HepG2 (cell line): Measurements from ENCODE around the gene DAZAP1. TPM values are rescaled to one million over a fixed set of nuclear protein-coding genes. Genes with fewer than 3 reads are reported as not detected.
A peak's percentile ranks its signal among the peaks of the same experiment; 100 is the strongest.

Experiments used
- HDAC6 ChIP-seq: fragments of 200-600 bp; sonication (generic); IDR thresholded peaks from 2 replicates; pipeline ENCODE4 v1.7.0; 2017; ENCODE audit warnings: mild to moderate bottlenecking, antibody characterized with exemption, low read length, low read depth
- HOXD1 ChIP-seq: sonication (generic); formaldehyde crosslinking; IDR thresholded peaks from 2 replicates; pipeline ENCODE4 v1.5.0; 2020; ENCODE audit warnings: missing genetic modification reagents
- IRF2 ChIP-seq: IDR thresholded peaks from 2 replicates; pipeline ENCODE4 v1.6.1; 2018; ENCODE audit warnings: missing genetic modification reagents, missing compliant biosample characterization
- MLLT10 ChIP-seq: sonication (generic); formaldehyde crosslinking; IDR thresholded peaks from 2 replicates; pipeline ENCODE4 v1.4.0; 2020; ENCODE audit warnings: missing genetic modification reagents
- TAF1 ChIP-seq: sonication (generic); formaldehyde crosslinking; IDR thresholded peaks from 2 replicates; pipeline ENCODE4 v1.4.0; 2020; ENCODE audit warnings: missing genetic modification reagents
- ZKSCAN5 ChIP-seq: sonication (generic); formaldehyde crosslinking; IDR thresholded peaks from 2 replicates; pipeline ENCODE4 v1.5.1; 2020; ENCODE audit warnings: mild to moderate bottlenecking, missing genetic modification reagents
- ZNF33B ChIP-seq: sonication (generic); formaldehyde crosslinking; IDR thresholded peaks from 2 replicates; pipeline ENCODE4 v1.5.1; 2020; ENCODE audit warnings: mild to moderate bottlenecking, missing genetic modification reagents
- ZNF598 ChIP-seq: sonication (generic); formaldehyde crosslinking; IDR thresholded peaks from 2 replicates; pipeline ENCODE4 v1.5.1; 2020; ENCODE audit warnings: mild to moderate bottlenecking, missing genetic modification reagents, borderline replicate concordance
- ZNF83 ChIP-seq: sonication (generic); formaldehyde crosslinking; IDR thresholded peaks from 2 replicates; pipeline ENCODE4 v1.4.0; 2020; ENCODE audit warnings: missing genetic modification reagents, mild to moderate bottlenecking, borderline replicate concordance
- polyA plus RNA-seq, 8 experiments: library from polyadenylated mRNA; depleted of rRNA in 3 of 8; stranded (reverse) in 7 of 8; unstranded in 1 of 8; fragments of >200 nt; fragmentation: Illumina TruSeq in 4 of 8; extraction: Trizol in 4 of 8; gene quantifications; 2 replicates each; pipeline versions ENCODE4 v1.2.1 to v1.2.3, GENCODE V29; 2011 to 2016; ENCODE audit warnings: low read depth in 4 of 8, missing spikeins in 1 of 8, mixed read lengths in 1 of 8; ENCODE audit not compliant: insufficient read depth in 1 of 8
- total RNA-seq, 5 experiments: library from RNA; depleted of rRNA; stranded (reverse); fragments of >200 nt; fragmentation: Illumina TruSeq; extraction: Trizol; gene quantifications; 2 replicates each; pipeline ENCODE4 v1.2.3, GENCODE V29; 2016; ENCODE audit warnings: low read depth in 1 of 5
- TF ChIP-seq, protein P1 (sequence below): sonication (generic); formaldehyde crosslinking; IDR thresholded peaks from 2 replicates; pipeline ENCODE4 v1.4.0; 2020; ENCODE audit warnings: mild to moderate bottlenecking, missing genetic modification reagents
- TF ChIP-seq, protein P2 (sequence below): IDR thresholded peaks from 2 replicates; pipeline ENCODE4 v1.6.1; 2016; ENCODE audit warnings: mild to moderate bottlenecking, missing biosample characterization, missing genetic modification reagents
- TF ChIP-seq, protein P3 (sequence below): sonication (generic); formaldehyde crosslinking; IDR thresholded peaks from 2 replicates; pipeline ENCODE4 v1.8.0; 2022; ENCODE audit warnings: low read depth, missing genetic modification reagents
- TF ChIP-seq, protein P4 (sequence below): sonication (generic); formaldehyde crosslinking; IDR thresholded peaks from 2 replicates; pipeline ENCODE4 v1.9.0; 2021; ENCODE audit warnings: missing genetic modification reagents, borderline replicate concordance

DAZAP1 gene
- total and polyA plus RNA-seq, 2 of the 13 experiments (the other 11 are each of a cell fraction or from before 2014, with no cell fraction given): 63.3 to 79.2 TPM

DNA sequence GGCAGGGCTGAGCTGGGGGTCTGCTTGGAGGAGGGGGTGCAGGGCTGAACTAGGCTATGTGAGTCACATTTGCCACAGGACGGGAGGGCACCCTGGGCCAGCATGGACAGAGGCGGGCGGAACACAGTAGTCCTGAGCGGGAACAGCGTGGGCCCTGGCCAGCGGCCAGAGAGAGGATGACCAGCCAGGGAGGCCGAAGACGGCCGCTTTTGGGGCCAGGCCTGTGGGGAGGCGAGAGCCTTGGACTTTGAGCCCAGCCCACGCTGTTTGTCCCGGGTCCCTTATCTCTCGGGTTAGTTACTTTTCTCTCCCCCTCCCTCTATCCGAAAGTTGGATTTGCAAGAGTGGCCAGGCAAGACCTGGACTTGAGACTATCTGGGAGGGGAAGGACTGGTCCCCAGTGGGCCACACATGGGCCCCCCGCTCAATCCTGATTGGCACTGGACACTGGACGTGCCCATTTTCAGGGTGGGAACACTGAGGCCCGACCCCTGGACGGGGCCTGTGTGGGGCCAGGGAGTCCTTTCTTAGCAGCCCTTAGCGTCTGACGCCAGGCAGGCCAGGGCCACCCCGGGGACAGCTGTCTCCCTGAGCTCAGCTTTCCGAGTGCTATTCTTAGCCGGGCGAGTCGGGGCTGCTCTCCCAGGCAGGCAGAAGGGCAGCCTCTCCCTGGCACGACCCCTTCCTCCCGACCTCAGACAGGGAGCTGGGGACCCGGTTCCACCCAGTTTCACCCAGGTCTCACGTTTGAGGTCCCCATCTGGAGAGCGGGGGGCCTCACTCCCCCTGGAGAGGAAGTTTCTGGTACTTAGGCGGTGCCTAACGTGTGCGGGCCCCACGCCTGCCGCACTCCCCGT, 6.9 kb upstream of the DAZAP1 start (continued):
- TF ChIP-seq, protein P1, sequence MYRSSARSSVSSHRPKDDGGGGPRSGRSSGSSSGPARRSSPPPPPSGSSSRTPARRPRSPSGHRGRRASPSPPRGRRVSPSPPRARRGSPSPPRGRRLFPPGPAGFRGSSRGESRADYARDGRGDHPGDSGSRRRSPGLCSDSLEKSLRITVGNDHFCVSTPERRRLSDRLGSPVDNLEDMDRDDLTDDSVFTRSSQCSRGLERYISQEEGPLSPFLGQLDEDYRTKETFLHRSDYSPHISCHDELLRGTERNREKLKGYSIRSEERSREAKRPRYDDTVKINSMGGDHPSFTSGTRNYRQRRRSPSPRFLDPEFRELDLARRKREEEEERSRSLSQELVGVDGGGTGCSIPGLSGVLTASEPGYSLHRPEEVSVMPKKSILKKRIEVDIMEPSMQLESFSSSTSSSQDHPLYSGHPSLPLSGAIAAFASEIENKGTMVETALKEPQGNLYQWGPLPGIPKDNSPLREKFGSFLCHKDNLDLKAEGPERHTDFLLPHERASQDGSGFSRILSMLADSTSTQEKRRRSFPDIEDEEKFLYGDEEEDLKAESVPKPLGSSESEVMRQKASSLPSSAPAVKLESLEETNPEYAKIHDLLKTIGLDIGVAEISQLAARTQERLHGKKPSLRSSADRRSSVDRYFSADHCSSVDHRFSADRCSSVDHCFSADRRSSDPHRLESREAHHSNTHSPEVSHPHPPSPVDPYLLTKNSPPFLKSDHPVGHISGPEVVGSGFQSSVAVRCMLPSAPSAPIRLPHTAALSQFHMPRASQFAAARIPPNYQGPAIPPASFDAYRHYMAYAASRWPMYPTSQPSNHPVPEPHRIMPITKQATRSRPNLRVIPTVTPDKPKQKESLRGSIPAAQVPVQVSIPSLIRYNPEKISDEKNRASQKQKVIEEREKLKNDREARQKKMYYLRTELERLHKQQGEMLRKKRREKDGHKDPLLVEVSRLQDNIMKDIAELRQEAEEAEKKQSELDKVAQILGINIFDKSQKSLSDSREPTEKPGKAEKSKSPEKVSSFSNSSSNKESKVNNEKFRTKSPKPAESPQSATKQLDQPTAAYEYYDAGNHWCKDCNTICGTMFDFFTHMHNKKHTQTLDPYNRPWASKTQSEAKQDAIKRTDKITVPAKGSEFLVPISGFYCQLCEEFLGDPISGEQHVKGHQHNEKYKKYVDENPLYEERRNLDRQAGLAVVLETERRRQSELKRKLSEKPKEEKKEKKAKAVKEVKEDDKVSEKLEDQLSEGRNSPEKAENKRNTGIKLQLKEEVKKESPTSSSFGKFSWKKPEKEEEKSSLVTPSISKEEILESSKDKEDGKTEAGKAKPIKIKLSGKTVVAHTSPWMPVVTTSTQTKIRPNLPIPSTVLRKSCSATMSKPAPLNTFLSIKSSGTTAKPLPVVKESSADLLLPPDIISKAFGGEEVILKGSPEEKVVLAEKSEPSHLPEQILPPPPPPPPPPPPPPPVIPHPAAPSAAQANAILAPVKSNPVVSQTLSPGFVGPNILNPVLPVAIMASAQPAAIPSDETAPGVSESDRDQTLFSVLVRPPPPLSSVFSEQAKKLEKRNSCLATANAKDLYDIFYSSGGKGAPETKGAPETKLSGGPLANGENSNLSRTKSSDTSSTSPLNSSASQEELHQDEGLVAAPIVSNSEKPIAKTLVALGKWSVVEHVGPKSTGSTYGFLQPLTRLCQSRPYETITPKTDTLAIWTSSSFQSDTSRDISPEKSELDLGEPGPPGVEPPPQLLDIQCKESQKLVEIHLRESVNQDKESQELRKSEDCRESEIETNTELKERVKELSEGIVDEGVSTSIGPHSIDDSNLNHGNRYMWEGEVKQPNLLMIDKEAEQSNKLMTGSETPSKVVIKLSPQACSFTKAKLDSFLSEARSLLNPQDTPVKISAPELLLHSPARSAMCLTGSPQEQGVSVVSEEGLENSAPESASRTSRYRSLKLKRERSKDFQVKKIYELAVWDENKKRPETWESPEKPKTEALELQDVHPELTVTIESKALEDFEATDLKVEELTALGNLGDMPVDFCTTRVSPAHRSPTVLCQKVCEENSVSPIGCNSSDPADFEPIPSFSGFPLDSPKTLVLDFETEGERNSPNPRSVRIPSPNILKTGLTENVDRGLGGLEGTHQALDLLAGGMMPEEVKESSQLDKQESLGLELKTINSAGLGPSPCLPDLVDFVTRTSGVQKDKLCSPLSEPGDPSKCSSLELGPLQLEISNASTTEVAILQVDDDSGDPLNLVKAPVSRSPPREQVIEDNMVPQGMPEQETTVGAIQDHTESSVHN (CRISPR knock-in tag): no peak
- TF ChIP-seq HOXD1 (CRISPR knock-in tag) (0 out of 2 replicates have a peak, but pooled peaks have one; percentile 13), HDAC6 (no peak), TAF1 (peak; percentile 66; the same call in 1 of the 2 replicates), ZNF33B (CRISPR knock-in tag) (no peak), ZNF598 (CRISPR knock-in tag) (0 out of 2 replicates have a peak, but pooled peaks have one; percentile 24), ZKSCAN5 (CRISPR knock-in tag) (no peak), MLLT10 (CRISPR knock-in tag) (no peak), IRF2 (CRISPR knock-in tag) (peak; percentile 67; the same call in 1 of the 2 replicates), ZNF83 (no peak; the same call in 1 of the 2 replicates)
- TF ChIP-seq, protein P2, sequence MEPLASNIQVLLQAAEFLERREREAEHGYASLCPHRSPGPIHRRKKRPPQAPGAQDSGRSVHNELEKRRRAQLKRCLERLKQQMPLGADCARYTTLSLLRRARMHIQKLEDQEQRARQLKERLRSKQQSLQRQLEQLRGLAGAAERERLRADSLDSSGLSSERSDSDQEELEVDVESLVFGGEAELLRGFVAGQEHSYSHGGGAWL (CRISPR knock-in tag): 0 out of 2 replicates have a peak, but pooled peaks have one; percentile 21
- TF ChIP-seq, protein P3, sequence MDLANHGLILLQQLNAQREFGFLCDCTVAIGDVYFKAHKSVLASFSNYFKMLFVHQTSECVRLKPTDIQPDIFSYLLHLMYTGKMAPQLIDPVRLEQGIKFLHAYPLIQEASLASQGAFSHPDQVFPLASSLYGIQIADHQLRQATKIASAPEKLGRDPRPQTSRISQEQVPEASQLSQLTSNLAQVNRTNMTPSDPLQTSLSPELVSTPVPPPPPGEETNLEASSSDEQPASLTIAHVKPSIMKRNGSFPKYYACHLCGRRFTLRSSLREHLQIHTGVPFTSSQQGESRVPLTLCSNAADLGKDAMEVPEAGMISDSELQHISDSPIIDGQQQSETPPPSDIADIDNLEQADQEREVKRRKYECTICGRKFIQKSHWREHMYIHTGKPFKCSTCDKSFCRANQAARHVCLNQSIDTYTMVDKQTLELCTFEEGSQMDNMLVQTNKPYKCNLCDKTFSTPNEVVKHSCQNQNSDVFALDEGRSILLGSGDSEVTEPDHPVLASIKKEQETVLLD: no peak
- TF ChIP-seq, protein P4, sequence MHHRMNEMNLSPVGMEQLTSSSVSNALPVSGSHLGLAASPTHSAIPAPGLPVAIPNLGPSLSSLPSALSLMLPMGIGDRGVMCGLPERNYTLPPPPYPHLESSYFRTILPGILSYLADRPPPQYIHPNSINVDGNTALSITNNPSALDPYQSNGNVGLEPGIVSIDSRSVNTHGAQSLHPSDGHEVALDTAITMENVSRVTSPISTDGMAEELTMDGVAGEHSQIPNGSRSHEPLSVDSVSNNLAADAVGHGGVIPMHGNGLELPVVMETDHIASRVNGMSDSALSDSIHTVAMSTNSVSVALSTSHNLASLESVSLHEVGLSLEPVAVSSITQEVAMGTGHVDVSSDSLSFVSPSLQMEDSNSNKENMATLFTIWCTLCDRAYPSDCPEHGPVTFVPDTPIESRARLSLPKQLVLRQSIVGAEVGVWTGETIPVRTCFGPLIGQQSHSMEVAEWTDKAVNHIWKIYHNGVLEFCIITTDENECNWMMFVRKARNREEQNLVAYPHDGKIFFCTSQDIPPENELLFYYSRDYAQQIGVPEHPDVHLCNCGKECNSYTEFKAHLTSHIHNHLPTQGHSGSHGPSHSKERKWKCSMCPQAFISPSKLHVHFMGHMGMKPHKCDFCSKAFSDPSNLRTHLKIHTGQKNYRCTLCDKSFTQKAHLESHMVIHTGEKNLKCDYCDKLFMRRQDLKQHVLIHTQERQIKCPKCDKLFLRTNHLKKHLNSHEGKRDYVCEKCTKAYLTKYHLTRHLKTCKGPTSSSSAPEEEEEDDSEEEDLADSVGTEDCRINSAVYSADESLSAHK: no peak; the same call in 1 of the 2 replicates
